Endothelial cell of umbilical vein (primary cell): ENCODE data around the gene MYH3. TPM values are rescaled to one million over a fixed set of nuclear protein-coding genes. Genes with fewer than 3 reads are reported as not detected.

Source experiments
- BruUV-seq: library from RNA; stranded (reverse); fragments of 400-500 nt; replicated peaks from 2 replicates; lab custom pipeline; 2021; lab: Mats Ljungman, UMichigan
- CTCF ChIA-PET: fragments of 300-600, 350-600 bp; sonication (Branson Sonifier 250); formaldehyde crosslinking; loops from one replicate; lab custom pipeline; 2021; ENCODE audit warnings: antibody characterized with exemption, inconsistent platforms; lab: Charles Lee
- POLR2A ChIA-PET: fragments of 300-600, 350-600 bp; sonication (Branson Sonifier 250); formaldehyde crosslinking; loops from one replicate; lab custom pipeline; 2021; ENCODE audit warnings: antibody characterized with exemption, inconsistent platforms; lab: Charles Lee
- DNase-seq: peaks from one replicate; pipeline ENCODE4 v3.0.0-alpha.2; 2011; ENCODE audit warnings: low read depth, low spot score
- FAIRE-seq: peaks from 2 replicates; lab custom pipeline; 2011; peaks lifted over from hg19 to GRCh38; lab: Jason Lieb, UNC
- H2AFZ ChIP-seq: 2 replicates; pipeline ENCODE4 v1.6.0; 2012; ENCODE audit warnings: low read depth, low read length, control low read depth, inconsistent platforms
- H3K27ac ChIP-seq: 2 replicates; pipeline ENCODE4 v1.5.1; 2011; ENCODE audit warnings: low read depth, mild to moderate bottlenecking, control low read depth, low read length, moderate library complexity; ENCODE audit not compliant: insufficient read depth
- H3K27me3 ChIP-seq, 2 experiments: 2 replicates each; pipeline versions ENCODE4 v1.6.0 to v1.6.1; 2011; ENCODE audit warnings: low read length in 2 of 2, mixed read lengths in 1 of 2; ENCODE audit not compliant: control insufficient read depth in 2 of 2, insufficient read depth in 2 of 2
- H3K36me3 ChIP-seq, 2 experiments: 2 replicates in 1 of 2; 3 replicates in 1 of 2; pipeline ENCODE4 v1.5.1; 2011; ENCODE audit warnings: low read length in 2 of 2, mild to moderate bottlenecking in 1 of 2, moderate library complexity in 1 of 2; ENCODE audit not compliant: control insufficient read depth in 2 of 2, insufficient read depth in 2 of 2; ENCODE audit errors: extremely low read depth in 1 of 2
- H3K4me1 ChIP-seq: 3 replicates; pipeline ENCODE4 v1.5.1; 2011; ENCODE audit warnings: mild to moderate bottlenecking, low read length; ENCODE audit not compliant: control insufficient read depth, insufficient read depth; ENCODE audit errors: extremely low read depth
- H3K4me2 ChIP-seq: 2 replicates; pipeline ENCODE4 v1.6.1; 2011; ENCODE audit warnings: low read length, control low read depth, mixed read lengths; ENCODE audit not compliant: insufficient read depth
- H3K4me3 ChIP-seq, 3 experiments: fragments of 200-600 bp in 1 of 3; sonication (generic), shearing (Covaris generic) in 1 of 3; replicated peaks in 1 of 3; 2 replicates each; pipeline ENCODE4 v1.5.1; 2011 to 2016; ENCODE audit warnings: control low read depth in 3 of 3, low read length in 3 of 3, mild to moderate bottlenecking in 2 of 3, inconsistent platforms in 1 of 3, low read depth in 1 of 3, moderate library complexity in 1 of 3; ENCODE audit not compliant: insufficient read depth in 1 of 3
- H3K79me2 ChIP-seq: 2 replicates; pipeline ENCODE4 v1.6.0; 2012; ENCODE audit warnings: low read length, inconsistent platforms; ENCODE audit not compliant: control insufficient read depth, insufficient read depth
- H3K9ac ChIP-seq: replicated peaks from 2 replicates; pipeline ENCODE3; 2011; ENCODE audit warnings: low read length, control low read depth; ENCODE audit not compliant: insufficient read depth; ENCODE audit errors: extremely low read depth
- H3K9me1 ChIP-seq: replicated peaks from 3 replicates; pipeline ENCODE4 v1.6.0; 2011; ENCODE audit warnings: mild to moderate bottlenecking, low read length; ENCODE audit not compliant: control insufficient read depth, insufficient read depth; ENCODE audit errors: extremely low read depth
- H3K9me3 ChIP-seq: replicated peaks from 2 replicates; pipeline ENCODE4 v1.5.1; 2012; ENCODE audit warnings: low read length, inconsistent platforms; ENCODE audit not compliant: control insufficient read depth, insufficient read depth
- H4K20me1 ChIP-seq: replicated peaks from 2 replicates; pipeline ENCODE3; 2011; ENCODE audit warnings: mild to moderate bottlenecking, low read length; ENCODE audit not compliant: control insufficient read depth, insufficient read depth; ENCODE audit errors: extremely low read depth
- EZH2 ChIP-seq: IDR thresholded peaks from 2 replicates; pipeline ENCODE4 v1.6.1; 2012; ENCODE audit warnings: borderline replicate concordance, low read depth, mild to moderate bottlenecking, moderate library complexity, low read length, inconsistent platforms; ENCODE audit not compliant: severe bottlenecking
- FOS ChIP-seq: IDR thresholded peaks from 2 replicates; pipeline ENCODE4 v1.6.1; 2011; ENCODE audit warnings: mild to moderate bottlenecking, low read length, moderate library complexity, borderline replicate concordance; ENCODE audit not compliant: insufficient read depth
- GATA2 ChIP-seq: IDR thresholded peaks from 2 replicates; pipeline ENCODE4 v1.7.0; 2011; ENCODE audit warnings: low read depth, mild to moderate bottlenecking, moderate library complexity, mixed read lengths, low read length; ENCODE audit not compliant: insufficient read length, insufficient read depth
- JUN ChIP-seq: IDR thresholded peaks from 2 replicates; pipeline ENCODE4 v1.6.1; 2011; ENCODE audit warnings: borderline replicate concordance, low read depth; ENCODE audit not compliant: insufficient read length, insufficient read depth
- MYC ChIP-seq: IDR thresholded peaks from one replicate; pipeline ENCODE4 v1.6.1; 2011; ENCODE audit warnings: mild to moderate bottlenecking, low read depth, low read length
- POLR2A ChIP-seq: IDR thresholded peaks from 2 replicates; pipeline ENCODE4 v1.6.1; 2012; ENCODE audit warnings: low read depth, mild to moderate bottlenecking, control low read depth, low read length
- POLR2AphosphoS5 ChIP-seq: IDR thresholded peaks from 2 replicates; pipeline ENCODE4 v1.6.1; 2012; ENCODE audit warnings: low read depth, mild to moderate bottlenecking, control low read depth, low read length, moderate library complexity; ENCODE audit not compliant: insufficient read depth
- dilution Hi-C: fragments of 300-500 bp; cut with MboI; formaldehyde crosslinking; loops from one replicate; pipeline ENCODE4 v1.15.0; 2019; ENCODE audit warnings: low sequenced_read_pairs; ENCODE audit not compliant: extremely low pct_ligation_motif_present
- intact Hi-C: fragments of 100-400 bp; cut with micrococcal nuclease; formaldehyde crosslinking; loops from one replicate; pipeline ENCODE4 v1.10.0; 2022
- polyA plus RNA-seq, 4 experiments: library from polyadenylated mRNA; depleted of rRNA in 3 of 4; stranded (reverse) in 3 of 4; unstranded in 1 of 4; fragments of >200 nt; gene quantifications; 2 replicates each; pipeline versions ENCODE4 v1.2.1 to v1.2.3, GENCODE V29; 2011 to 2012; ENCODE audit warnings: missing spikeins in 1 of 4
- total RNA-seq: library from RNA; stranded (reverse); gene quantifications from 2 replicates; pipeline ENCODE4 v1.2.3, GENCODE V29; 2021
- TF ChIP-seq, protein P1 (sequence below): IDR thresholded peaks from 2 replicates; pipeline ENCODE4 v1.6.1; 2011; ENCODE audit not compliant: insufficient read depth, insufficient read length
- TF ChIP-seq, protein P2 (sequence below), 2 donors: IDR thresholded peaks; 1 replicate in 1 of 2; 2 replicates in 1 of 2; pipeline ENCODE4 v1.5.1; 2011; ENCODE audit warnings: low read length in 2 of 2, mild to moderate bottlenecking in 2 of 2, moderate library complexity in 2 of 2, control low read depth in 1 of 2, inconsistent platforms in 1 of 2, low read depth in 1 of 2; ENCODE audit not compliant: insufficient read depth in 1 of 2; ENCODE audit errors: extremely low read depth in 1 of 2

The MYH3 gene
- total and polyA plus RNA-seq, 2 donors (not counting 3 experiments of a cell fraction or from before 2014, with no cell fraction given) = 0.65 to 0.73 TPM

DNA sequence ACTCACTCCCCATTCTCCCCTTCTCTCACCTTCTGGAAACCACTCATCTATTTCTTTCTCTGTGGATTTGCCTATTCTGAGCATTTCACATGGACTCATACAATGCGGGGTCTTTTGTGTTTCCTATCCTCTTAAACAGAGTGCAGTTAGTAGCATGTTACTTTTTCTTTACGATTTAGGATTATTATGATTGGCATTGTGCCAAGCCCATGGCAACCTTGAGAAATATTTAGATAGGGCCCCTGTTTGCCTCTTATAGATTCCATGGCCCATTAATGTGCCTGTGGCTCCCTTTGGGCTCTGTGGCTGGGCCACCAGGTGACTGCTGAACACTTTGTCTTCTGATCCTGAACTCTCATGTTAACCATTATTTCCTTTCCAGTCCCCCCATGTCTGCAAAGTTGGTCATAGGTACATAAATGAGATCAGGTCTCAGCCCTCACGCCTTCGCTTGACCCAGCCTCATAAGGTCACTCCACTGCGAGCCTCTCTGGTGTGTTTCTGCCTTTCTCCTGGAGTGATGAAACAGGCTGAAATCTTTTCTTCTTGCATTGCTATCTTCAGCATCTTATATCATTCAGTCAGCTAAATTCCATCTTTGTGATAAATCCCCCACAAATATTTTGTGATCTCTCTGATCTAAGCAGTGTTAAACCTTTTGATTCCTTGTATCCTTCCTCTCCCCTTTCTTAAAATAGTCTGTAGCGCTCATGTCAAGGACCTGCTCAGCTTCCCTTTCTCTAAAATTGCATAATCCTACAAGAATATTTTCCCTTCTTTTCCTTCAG lies 44.0 kb downstream of the MYH3 start:
- no peaks in the 10 kb centered on the region for H3K9me1 ChIP-seq
- intact Hi-C loops = loop anchor here (10.0 kb wide), 1 partner anchor 888 kb away; no protein-coding TSS in a partner anchor
- TF ChIP-seq POLR2AphosphoS5 = no peak
- TF ChIP-seq, protein P1, sequence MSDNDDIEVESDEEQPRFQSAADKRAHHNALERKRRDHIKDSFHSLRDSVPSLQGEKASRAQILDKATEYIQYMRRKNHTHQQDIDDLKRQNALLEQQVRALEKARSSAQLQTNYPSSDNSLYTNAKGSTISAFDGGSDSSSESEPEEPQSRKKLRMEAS = no peak
- TF ChIP-seq JUN = no peak
- no peak for TF ChIP-seq GATA2
- no peak for TF ChIP-seq POLR2A
- no peak for TF ChIP-seq FOS
- TF ChIP-seq EZH2 = no peak
- TF ChIP-seq, protein P2, sequence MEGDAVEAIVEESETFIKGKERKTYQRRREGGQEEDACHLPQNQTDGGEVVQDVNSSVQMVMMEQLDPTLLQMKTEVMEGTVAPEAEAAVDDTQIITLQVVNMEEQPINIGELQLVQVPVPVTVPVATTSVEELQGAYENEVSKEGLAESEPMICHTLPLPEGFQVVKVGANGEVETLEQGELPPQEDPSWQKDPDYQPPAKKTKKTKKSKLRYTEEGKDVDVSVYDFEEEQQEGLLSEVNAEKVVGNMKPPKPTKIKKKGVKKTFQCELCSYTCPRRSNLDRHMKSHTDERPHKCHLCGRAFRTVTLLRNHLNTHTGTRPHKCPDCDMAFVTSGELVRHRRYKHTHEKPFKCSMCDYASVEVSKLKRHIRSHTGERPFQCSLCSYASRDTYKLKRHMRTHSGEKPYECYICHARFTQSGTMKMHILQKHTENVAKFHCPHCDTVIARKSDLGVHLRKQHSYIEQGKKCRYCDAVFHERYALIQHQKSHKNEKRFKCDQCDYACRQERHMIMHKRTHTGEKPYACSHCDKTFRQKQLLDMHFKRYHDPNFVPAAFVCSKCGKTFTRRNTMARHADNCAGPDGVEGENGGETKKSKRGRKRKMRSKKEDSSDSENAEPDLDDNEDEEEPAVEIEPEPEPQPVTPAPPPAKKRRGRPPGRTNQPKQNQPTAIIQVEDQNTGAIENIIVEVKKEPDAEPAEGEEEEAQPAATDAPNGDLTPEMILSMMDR (IDR thresholded peaks at IDR 0.05; ENCODE audit: extremely low read depth in 1 of 2, insufficient read depth in 1 of 2, low read depth in 1 of 2, low read length in 2 of 2) = no peak
- no peak for TF ChIP-seq MYC
- no peaks in the 10 kb centered on the region for H3K27me3 ChIP-seq
- H3K27ac ChIP-seq = no peak overlapping the region
- ChIA-PET CTCF (interaction anchor here (0.6 to 8.2 kb wide), 2 partner anchors 25 to 688 kb away, joined by 4 to 108 read pairs; no protein-coding TSS in a partner anchor), POLR2A (no interaction called here)
- no peaks in the 10 kb centered on the region for H4K20me1 ChIP-seq
- no TSS peak for BruUV-seq
- H3K9me3 ChIP-seq = no peaks in the 10 kb centered on the region
- H2AFZ ChIP-seq = no peak overlapping the region
- H3K9ac ChIP-seq = no peak overlapping the region
- no peaks in the 10 kb centered on the region for H3K4me1 ChIP-seq
- DNase-seq (no peak), FAIRE-seq (no peak)
- H3K4me3 ChIP-seq = no peak overlapping the region
- no peaks in the 10 kb centered on the region for H3K36me3 ChIP-seq
- no peak overlapping the region for H3K4me2 ChIP-seq
- H3K79me2 ChIP-seq = no peaks in the 10 kb centered on the region
- dilution Hi-C loops = no loop called here
